Chondrocyte (in vitro differentiated cells): ENCODE data around the gene DAD1. TPM values are rescaled to one million over a fixed set of nuclear protein-coding genes. Genes with fewer than 3 reads are reported as not detected.
A peak's percentile ranks its signal among the peaks of the same experiment; 100 is the strongest.

Experiments
- DNase-seq: peaks from one replicate; pipeline ENCODE4 v3.0.0; 2021; ENCODE audit warnings: mixed read lengths, low spot score
- H3K27ac Mint-ChIP-seq: one replicate; pipeline ENCODE4 v1.8.0; 2021; ENCODE audit warnings: mild to moderate bottlenecking, moderate library complexity, mixed read lengths; ENCODE audit not compliant: unreplicated experiment
- H3K27me3 Mint-ChIP-seq: 2 replicates; pipeline ENCODE4 v1.8.0; 2021; ENCODE audit warnings: low read depth, mixed read lengths
- H3K36me3 Mint-ChIP-seq: 2 replicates; pipeline ENCODE4 v1.8.0; 2021; ENCODE audit warnings: low read depth, mixed read lengths
- H3K4me1 Mint-ChIP-seq: 2 replicates; pipeline ENCODE4 v1.8.0; 2021; ENCODE audit warnings: low read depth, mild to moderate bottlenecking, mixed read lengths
- H3K4me3 Mint-ChIP-seq: one replicate; pipeline ENCODE4 v1.8.0; 2021; ENCODE audit warnings: mild to moderate bottlenecking, moderate library complexity, mixed read lengths; ENCODE audit not compliant: unreplicated experiment
- H3K9me3 Mint-ChIP-seq: 2 replicates; pipeline ENCODE4 v1.8.0; 2021; ENCODE audit warnings: low read depth, mixed read lengths
- total RNA-seq: library from RNA; stranded (reverse); gene quantifications from 3 replicates; pipeline ENCODE4 v1.2.1, GENCODE V29; 2021
- TF ChIP-seq, protein P1 (sequence below): fragments of 200-600 bp; sonication (generic); IDR thresholded peaks from 2 replicates; pipeline ENCODE4 v1.5.0; 2021; ENCODE audit warnings: antibody characterized with exemption, mild to moderate bottlenecking, moderate library complexity

DAD1 gene
- total RNA-seq, 1 donor from 2014 or later = 248 TPM

DNA sequence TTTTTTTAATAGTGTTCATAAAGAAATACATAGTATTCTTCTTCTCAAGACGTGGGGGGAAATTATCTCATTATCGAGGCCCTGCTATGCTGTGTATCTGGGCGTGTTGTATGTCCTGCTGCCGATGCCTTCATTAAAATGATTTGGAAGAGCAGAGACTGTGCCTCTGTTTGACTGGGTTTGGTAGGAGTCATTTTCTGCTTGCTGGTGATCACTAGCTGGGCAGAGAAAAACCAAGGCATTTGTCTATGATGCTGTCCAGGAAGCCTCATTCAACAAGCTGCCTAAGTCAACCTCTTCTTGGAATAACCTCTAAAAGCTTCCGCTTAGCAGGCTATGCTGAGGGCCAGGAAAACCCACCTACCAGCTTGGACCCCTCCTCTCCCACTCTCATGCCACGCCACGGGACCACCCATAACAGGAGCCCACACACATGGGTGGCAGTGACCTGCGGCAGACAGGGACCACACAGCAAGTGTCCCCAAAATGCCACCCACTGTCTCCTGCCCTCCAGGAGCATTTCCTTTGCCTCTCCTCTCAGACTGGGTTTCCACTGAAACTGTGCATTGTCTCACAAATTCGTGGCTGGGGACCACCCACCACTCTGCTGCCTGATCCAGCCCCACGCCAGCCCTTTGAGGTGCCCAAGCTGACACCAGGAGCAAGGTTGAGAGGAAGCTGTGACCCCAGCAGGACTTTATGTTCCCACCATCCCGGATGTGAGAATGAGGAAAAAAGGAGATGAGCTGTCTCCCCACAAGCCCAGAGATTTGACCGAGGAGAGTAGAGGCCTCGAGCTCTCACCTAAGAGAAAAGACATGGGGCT is 36.8 kb downstream of the DAD1 start:
- DNase-seq = no peak
- no peaks in the 10 kb centered on the region for H3K27me3 Mint-ChIP-seq
- no peaks in the 10 kb centered on the region for H3K36me3 Mint-ChIP-seq
- H3K27ac Mint-ChIP-seq = peak overlapping the region; percentile 68
- no peak overlapping the region for H3K4me3 Mint-ChIP-seq
- TF ChIP-seq, protein P1, sequence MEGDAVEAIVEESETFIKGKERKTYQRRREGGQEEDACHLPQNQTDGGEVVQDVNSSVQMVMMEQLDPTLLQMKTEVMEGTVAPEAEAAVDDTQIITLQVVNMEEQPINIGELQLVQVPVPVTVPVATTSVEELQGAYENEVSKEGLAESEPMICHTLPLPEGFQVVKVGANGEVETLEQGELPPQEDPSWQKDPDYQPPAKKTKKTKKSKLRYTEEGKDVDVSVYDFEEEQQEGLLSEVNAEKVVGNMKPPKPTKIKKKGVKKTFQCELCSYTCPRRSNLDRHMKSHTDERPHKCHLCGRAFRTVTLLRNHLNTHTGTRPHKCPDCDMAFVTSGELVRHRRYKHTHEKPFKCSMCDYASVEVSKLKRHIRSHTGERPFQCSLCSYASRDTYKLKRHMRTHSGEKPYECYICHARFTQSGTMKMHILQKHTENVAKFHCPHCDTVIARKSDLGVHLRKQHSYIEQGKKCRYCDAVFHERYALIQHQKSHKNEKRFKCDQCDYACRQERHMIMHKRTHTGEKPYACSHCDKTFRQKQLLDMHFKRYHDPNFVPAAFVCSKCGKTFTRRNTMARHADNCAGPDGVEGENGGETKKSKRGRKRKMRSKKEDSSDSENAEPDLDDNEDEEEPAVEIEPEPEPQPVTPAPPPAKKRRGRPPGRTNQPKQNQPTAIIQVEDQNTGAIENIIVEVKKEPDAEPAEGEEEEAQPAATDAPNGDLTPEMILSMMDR = no peak
- H3K4me1 Mint-ChIP-seq = peaks cover 67% of the 10 kb centered on the region
- H3K9me3 Mint-ChIP-seq = no peaks in the 10 kb centered on the region

DNA sequence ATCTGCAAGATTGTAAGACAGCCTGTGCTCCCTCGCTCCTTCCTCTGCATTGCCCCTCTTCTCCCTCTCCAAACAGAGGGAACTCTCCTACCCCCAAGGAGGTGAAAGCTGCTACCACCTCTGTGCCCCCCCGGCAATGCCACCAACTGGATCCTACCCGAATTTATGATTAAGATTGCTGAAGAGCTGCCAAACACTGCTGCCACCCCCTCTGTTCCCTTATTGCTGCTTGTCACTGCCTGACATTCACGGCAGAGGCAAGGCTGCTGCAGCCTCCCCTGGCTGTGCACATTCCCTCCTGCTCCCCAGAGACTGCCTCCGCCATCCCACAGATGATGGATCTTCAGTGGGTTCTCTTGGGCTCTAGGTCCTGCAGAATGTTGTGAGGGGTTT is 37.4 kb downstream of the DAD1 start:
- H3K36me3 Mint-ChIP-seq = no peaks in the 10 kb centered on the region

DNA sequence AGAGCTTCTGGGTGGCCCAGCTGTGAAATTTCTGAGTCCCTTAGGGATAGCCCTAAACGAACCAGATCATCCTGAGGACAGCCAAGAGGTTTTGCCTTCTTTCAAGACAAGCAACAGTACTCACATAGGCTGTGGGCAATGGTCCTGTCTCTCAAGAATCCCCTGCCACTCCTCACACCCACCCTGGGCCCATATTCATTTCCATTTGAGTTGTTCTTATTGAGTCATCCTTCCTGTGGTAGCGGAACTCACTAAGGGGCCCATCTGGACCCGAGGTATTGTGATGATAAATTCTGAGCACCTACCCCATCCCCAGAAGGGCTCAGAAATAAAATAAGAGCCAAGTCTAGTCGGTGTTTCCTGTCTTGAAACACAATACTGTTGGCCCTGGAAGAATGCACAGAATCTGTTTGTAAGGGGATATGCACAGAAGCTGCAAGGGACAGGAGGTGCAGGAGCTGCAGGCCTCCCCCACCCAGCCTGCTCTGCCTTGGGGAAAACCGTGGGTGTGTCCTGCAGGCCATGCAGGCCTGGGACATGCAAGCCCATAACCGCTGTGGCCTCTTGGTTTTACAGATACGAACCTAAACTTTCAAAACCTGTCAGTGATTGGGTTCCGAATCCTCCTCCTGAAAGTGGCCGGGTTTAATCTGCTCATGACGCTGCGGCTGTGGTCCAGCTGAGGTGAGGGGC is 38.9 kb downstream of the DAD1 start:
- Mint-ChIP-seq H3K27me3 (no peaks in the 10 kb centered on the region), H3K9me3 (no peaks in the 10 kb centered on the region), H3K36me3 (no peaks in the 10 kb centered on the region), H3K4me1 (peaks cover 71% of the 10 kb centered on the region), H3K4me3 (no peak overlapping the region), H3K27ac (peak overlapping the region; percentile 69)
- TF ChIP-seq, protein P1 = no peak
- DNase-seq = no peak

More for the DNA sequence above, 37.4 kb downstream of the DAD1 start:
- Mint-ChIP-seq H3K27ac (peak overlapping the region; percentile 68), H3K4me3 (no peak overlapping the region), H3K9me3 (no peaks in the 10 kb centered on the region), H3K27me3 (no peaks in the 10 kb centered on the region), H3K4me1 (peaks cover 67% of the 10 kb centered on the region)
- no peak for DNase-seq
- TF ChIP-seq, protein P1 = no peak

DNA sequence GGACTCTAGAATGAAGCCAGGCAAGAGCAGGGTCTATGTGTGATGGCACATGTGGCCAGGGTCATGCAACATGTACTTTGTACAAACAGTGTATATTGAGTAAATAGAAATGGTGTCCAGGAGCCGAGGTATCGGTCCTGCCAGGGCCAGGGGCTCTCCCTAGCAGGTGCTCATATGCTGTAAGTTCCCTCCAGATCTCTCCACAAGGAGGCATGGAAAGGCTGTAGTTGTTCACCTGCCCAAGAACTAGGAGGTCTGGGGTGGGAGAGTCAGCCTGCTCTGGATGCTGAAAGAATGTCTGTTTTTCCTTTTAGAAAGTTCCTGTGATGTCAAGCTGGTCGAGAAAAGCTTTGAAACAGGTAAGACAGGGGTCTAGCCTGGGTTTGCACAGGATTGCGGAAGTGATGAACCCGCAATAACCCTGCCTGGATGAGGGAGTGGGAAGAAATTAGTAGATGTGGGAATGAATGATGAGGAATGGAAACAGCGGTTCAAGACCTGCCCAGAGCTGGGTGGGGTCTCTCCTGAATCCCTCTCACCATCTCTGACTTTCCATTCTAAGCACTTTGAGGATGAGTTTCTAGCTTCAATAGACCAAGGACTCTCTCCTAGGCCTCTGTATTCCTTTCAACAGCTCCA is 39.6 kb downstream of the DAD1 start:
- no peak for DNase-seq
- no peak overlapping the region for H3K4me3 Mint-ChIP-seq
- TF ChIP-seq, protein P1 = no peak
- H3K4me1 Mint-ChIP-seq = peaks cover 73% of the 10 kb centered on the region
- no peaks in the 10 kb centered on the region for H3K36me3 Mint-ChIP-seq
- H3K27ac Mint-ChIP-seq = peak overlapping the region; percentile 69
- H3K27me3 Mint-ChIP-seq = no peaks in the 10 kb centered on the region
- no peaks in the 10 kb centered on the region for H3K9me3 Mint-ChIP-seq
